GM12878 (cell line): ENCODE measurements around the gene CFI. TPM values are rescaled to one million over a fixed set of nuclear protein-coding genes. Genes with fewer than 3 reads are reported as not detected.

Experiments
- ASH2L ChIP-seq: fragments of 300-600, 200-600 bp; sonication (generic); IDR thresholded peaks from 2 replicates; pipeline ENCODE4 v1.6.1; 2017; ENCODE audit warnings: low read depth, mild to moderate bottlenecking, borderline replicate concordance
- CREB1 ChIP-seq: IDR thresholded peaks from 2 replicates; pipeline ENCODE4 v1.6.1; 2012; ENCODE audit warnings: low read depth, mild to moderate bottlenecking, inconsistent platforms
- FOXM1 ChIP-seq: IDR thresholded peaks from 2 replicates; pipeline ENCODE4 v1.6.1; 2012; ENCODE audit warnings: low read depth, mild to moderate bottlenecking, inconsistent platforms, low read length, moderate library complexity
- HCFC1 ChIP-seq: fragments of 150-350 bp; IDR thresholded peaks from 2 replicates; pipeline ENCODE4 v1.6.1; 2014; ENCODE audit warnings: low read length
- MAX ChIP-seq: IDR thresholded peaks from 2 replicates; pipeline ENCODE4 v1.6.1; 2012; ENCODE audit warnings: low read depth, low read length, improper control_type of control experiment
- MYB ChIP-seq: fragments of 150-350 bp; IDR thresholded peaks from 2 replicates; pipeline ENCODE4 v1.6.1; 2014; ENCODE audit warnings: mild to moderate bottlenecking, low read depth, low read length, borderline replicate concordance
- NBN ChIP-seq: fragments of 450-650 bp; IDR thresholded peaks from 2 replicates; pipeline ENCODE4 v1.6.1; 2016
- NR2F1 ChIP-seq: fragments of 450-650 bp; conservative IDR thresholded peaks from 2 replicates; pipeline ENCODE4 v1.6.1; 2017; ENCODE audit warnings: mild to moderate bottlenecking
- NRF1 ChIP-seq: conservative IDR thresholded peaks from 2 replicates; pipeline ENCODE4 v1.6.1; 2011; ENCODE audit warnings: mild to moderate bottlenecking, low read depth, low read length, improper control_type of control experiment
- POU2F2 ChIP-seq: IDR thresholded peaks from 3 replicates; pipeline ENCODE4 v1.6.1; 2011; ENCODE audit warnings: low read depth, mild to moderate bottlenecking, low read length, borderline replicate concordance
- RB1 ChIP-seq: fragments of 450-650 bp; formaldehyde crosslinking; IDR thresholded peaks from 2 replicates; pipeline ENCODE4 v1.6.1; 2017; ENCODE audit warnings: mild to moderate bottlenecking, borderline replicate concordance
- SIN3A ChIP-seq: IDR thresholded peaks from 2 replicates; pipeline ENCODE4 v1.6.1; 2012; ENCODE audit warnings: low read depth, low read length, improper control_type of control experiment
- SP1 ChIP-seq: IDR thresholded peaks from one replicate; pipeline ENCODE4 v1.6.1; 2011; ENCODE audit warnings: low read depth, low read length
- STAT1 ChIP-seq: fragments of 450-650 bp; conservative IDR thresholded peaks from 2 replicates; pipeline ENCODE4 v1.6.1; 2014; ENCODE audit warnings: antibody characterized with exemption, mild to moderate bottlenecking
- ZNF207 ChIP-seq: fragments of 450-650 bp; IDR thresholded peaks from 2 replicates; pipeline ENCODE4 v1.6.1; 2014; ENCODE audit warnings: antibody characterized with exemption, mild to moderate bottlenecking, borderline replicate concordance
- ZNF217 ChIP-seq: fragments of 450-650 bp; IDR thresholded peaks from 2 replicates; pipeline ENCODE4 v1.6.1; 2017; ENCODE audit warnings: antibody characterized with exemption, mild to moderate bottlenecking
- polyA plus RNA-seq, 11 experiments: library from polyadenylated mRNA; depleted of rRNA in 4 of 11; unstranded in 6 of 11; stranded (reverse) in 5 of 11; fragments of >200 nt; fragmentation: Nextera tagmentation in 4 of 11; fragmentation: Illumina TruSeq in 1 of 11; extraction: Ambion mirVana in 4 of 11; extraction: Trizol in 1 of 11; gene quantifications; 1 replicate in 1 of 11; 2 replicates in 10 of 11; pipeline versions ENCODE4 v1.2.1 to v1.2.3, GENCODE V29; 2011 to 2016; ENCODE audit warnings: inconsistent platforms in 2 of 11, missing spikeins in 2 of 11, low read depth in 1 of 11
- total RNA-seq, 4 experiments: library from RNA; depleted of rRNA in 3 of 4; stranded (reverse); fragments of >200 nt in 3 of 4; fragmentation: Illumina TruSeq in 1 of 4; extraction: Trizol in 1 of 4; gene quantifications; 2 replicates each; pipeline versions ENCODE4 v1.2.1 to v1.2.3, GENCODE V29; 2013 to 2021

The CFI gene
- total and polyA plus RNA-seq, 10 of the 15 experiments (the other 5 are each of a cell fraction or from before 2014, with no cell fraction given), result 0.15 to 0.28 TPM; not detected in 8

GRCh38 chr4:109815151-109816081, 13.6 kb upstream of the CFI start, which contains the start of gene GAR1 (continued):
- peak; percentile 55; the same call in 1 of the 2 replicates for TF ChIP-seq ASH2L
- TF ChIP-seq MYB, result no peak
- no peak for TF ChIP-seq NRF1
- peak; percentile 61; the same call in 1 of the 2 replicates for TF ChIP-seq RB1
- peak; percentile 50; the same call in 2 of the 3 replicates for TF ChIP-seq POU2F2
- peak; percentile 99 for TF ChIP-seq CREB1
- no peak for TF ChIP-seq SP1
- TF ChIP-seq MAX, result peak; percentile 97
- peak; percentile 91 for TF ChIP-seq SIN3A
- TF ChIP-seq ZNF207, result peak; percentile 77
- TF ChIP-seq HCFC1, result peak; percentile 65
- no peak for TF ChIP-seq ZNF217
- TF ChIP-seq STAT1, result no peak
- 0 out of 2 replicates have a peak, but pooled peaks have one; percentile 26 for TF ChIP-seq NR2F1
- 0 out of 2 replicates have a peak, but pooled peaks have one; percentile 56 for TF ChIP-seq FOXM1
- TF ChIP-seq NBN, result peak; percentile 91
- TF ChIP-seq, all 136 proteins: peak for 57
